ENCODE data around the gene UNC13B.
A peak's percentile ranks its signal among the peaks of the same experiment; 100 is the strongest.
"Not testable (repeated sequence)": the region's sequence is repeated elsewhere in the genome, so short reads cannot be mapped to it uniquely, and the experiment has no call there.

The UNC13B gene

DNA sequence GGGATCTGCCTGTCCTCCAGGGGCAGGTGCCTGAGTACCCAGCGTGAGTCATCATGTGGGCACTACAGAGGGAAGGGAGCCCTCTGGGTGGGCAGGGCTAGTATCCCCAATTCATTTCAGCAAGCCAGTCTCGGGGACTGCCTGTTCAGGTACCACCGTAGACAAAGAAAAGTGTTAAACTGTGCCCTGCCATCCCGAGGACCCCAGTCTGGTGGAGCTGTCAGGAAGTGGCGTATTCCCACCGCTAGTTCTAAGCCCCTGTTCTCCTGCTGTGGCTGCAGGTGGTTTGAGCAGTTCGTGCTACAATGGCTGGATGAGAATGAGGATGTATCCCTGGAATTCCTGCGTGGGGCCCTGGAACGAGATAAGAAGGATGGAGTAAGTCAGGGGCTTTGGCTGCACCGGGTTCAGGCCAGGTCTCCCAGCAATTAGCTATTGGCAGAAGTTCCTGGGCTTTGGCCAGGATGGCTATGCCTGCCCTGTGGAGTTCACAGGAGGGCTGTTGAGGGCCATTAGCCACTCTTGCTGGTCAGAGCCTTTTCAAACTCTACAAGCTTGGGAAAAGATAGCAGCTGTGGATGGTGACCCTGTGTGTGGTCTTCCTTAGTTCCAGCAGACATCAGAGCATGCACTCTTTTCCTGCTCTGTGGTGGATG lies 234.9 kb downstream of the UNC13B start:
- no peak for DNase-seq

DNA sequence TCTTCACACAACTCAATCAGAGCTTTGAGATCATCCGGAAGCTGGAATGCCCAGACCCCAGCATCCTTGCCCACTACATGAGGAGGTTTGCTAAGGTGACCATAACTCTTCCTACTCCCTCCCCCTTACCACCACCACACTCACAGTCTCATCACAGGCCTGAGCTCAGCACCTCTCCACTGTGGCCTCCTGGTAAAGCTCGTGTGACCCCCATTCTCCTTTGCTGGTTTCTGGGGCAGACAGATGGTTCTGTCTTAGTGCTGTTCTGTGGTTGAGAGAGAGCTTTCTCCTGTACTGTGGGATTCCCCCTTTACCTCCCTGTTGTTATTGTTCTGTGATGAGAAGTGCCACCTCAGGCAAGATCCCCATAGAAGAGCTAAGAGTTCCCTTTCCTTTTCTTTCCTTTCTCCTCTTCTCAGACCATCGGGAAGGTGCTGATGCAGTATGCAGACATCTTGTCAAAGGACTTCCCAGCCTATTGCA lies 235.4 kb downstream of the UNC13B start:
- no peak for DNase-seq

DNA sequence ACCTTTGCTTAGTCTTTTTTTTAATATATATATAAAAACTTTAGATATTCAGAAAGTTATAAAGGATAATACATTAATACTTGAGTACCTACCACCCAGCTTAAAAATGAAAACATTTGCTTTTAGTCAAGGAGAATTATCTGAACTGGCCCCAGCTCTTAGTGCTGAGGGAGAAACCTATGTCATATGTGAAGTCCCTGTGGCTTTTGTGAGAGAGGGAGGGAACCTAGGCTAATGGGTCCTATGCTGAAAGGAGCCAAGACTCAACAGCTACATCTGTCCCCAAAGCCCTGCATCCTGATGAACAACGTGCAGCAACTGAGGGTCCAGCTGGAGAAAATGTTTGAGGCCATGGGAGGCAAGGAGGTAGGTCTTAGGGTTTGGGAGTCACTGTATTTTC lies 236.1 kb downstream of the UNC13B start:
- DNase-seq, result no peak

DNA sequence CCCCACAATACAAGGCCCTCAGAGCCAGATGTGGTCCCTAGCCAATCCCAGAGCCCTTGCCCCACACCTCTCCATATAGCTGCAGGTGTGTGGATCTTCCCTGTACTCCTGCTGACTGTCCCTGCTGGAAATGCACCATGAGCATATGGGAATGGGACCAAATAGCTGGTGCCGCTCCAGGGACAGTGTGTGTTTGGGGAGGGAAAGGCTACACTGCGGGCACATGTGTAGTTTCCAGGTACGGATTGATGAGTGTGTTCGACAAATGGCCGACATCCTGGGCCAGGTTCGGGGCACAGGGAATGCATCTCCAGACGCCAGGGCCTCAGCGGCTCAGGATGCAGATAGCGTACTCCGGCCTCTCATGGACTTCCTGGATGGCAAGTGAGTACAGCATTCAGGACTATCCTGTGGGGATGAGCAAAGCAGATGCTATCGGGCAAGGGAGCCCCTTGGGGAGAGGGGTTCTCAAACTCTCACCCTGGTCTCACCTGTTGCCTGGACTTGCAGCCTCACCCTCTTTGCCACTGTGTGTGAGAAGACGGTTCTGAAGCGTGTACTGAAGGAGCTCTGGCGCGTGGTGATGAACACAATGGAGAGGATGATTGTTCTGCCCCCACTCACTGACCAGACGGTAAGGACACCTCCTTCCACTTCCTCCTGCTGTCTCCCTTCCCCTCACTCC lies 237.0 kb downstream of the UNC13B start:
- DNase-seq, result no peak

DNA sequence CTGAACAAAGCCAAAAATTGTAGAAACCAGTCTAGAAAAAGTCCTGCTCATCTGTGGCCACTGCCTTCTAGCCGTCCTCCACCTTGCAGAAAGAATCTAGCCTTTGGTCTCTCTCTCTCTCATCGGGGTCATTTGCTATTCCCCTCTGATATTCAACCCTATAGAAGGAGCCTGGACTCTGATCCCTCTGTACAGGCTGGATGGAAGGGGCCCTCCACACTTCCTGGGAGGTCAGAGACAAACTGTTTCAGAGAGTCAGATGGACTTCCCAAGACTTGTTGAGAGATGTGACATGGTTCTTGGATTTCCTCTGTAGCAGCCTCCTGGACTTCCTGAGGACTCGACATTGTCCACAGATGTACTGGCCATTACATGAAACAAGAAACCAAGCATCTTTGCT lies 243.1 kb downstream of the UNC13B start:
- DNase-seq, result no peak

DNA sequence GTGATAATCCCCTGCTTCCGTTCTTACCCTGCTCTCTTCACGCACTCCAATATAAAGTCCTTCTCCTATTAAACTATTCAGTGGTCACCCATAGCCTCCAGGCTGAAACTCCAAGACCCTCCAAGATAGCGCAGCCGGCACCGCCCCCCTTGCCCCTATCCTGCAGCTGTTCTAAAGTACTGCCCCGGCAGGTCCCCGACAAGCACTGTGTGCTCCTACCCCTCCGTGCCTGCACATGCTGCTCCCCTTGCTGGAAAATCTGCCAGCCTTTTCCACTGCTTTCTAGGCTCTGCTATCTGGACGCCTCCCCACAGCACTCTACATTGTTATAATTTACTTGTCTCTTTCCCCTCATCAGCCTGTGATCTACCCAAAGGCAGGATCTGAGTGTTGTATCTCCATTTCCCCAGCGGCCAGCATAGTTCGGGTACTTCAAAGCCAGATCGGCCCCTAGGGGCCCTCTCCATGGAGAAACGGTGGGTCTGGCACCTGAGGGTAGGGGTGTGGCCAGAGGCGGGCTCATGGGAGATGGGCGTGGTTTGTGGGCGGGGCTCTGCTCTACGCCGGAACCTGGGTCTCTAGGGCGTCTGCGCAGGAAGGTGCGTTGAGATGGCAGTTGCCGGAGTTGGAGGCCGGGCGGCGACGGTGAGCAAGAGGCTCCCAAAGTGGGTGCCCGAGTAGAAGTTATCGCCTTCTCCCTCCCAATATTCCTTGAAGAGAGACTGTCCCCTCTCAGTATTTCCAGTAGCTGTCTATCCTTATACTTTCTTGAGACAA lies 244.6 kb downstream of the UNC13B start:
- peak; percentile 66 for DNase-seq

DNA sequence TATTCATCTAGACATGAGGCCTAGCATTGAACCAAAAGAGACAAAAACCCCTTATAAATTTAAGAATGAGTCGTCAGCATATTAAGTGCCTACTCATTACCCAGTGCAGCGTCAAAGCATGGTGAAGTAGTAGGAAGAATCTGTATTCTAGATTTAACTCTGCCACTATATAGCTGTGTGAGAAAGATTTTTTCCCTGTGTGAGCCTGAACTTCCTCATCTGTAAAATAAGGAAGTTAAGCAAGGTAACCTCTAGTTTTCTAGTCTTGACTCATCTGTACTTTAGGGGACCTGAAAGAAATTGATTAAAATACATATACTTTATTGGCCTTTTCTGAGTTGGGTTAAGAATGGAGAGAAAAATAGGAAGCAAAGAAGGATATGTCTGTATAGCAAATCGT lies 246.0 kb downstream of the UNC13B start:
- no peak for DNase-seq

DNA sequence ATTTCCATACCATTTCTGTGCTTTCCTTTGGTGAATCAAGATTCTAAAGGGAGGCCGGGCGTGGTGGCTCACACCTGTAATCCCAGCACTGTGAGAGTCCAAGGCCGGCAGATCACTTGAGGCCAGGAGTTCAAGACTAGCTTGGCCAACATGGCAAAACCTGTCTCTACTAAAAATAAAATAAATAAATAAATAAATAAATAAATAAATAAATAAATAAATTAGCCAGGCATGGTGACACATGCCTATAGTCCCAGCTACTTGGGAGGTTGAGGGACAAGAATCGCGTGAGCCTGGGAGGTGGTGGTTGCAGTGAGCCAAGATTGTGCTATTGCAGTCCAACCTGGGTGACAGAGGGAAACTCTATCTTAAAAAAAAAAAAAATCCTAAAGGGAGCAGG lies 247.6 kb downstream of the UNC13B start:
- DNase-seq, result not testable (repeated sequence)

DNA sequence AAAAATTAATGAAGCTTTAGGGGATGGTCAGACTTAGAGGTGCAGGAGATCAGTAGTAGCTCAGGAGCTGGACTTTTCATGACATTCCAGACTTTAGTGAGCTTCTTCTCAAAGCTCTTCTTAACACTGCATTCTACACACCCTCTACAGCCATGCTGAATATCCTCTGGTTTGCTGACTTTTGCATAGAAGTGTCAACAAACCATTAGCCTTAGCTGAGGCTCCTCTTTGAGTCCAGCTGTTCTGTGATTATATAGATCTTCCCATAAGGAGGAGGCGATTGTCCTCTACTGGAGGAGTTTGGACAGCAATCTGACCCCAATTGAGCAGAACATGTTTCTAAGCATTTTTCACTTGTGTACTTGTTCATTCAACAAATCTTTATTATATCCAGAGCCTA lies 253.1 kb downstream of the UNC13B start:
- no peak for DNase-seq

DNA sequence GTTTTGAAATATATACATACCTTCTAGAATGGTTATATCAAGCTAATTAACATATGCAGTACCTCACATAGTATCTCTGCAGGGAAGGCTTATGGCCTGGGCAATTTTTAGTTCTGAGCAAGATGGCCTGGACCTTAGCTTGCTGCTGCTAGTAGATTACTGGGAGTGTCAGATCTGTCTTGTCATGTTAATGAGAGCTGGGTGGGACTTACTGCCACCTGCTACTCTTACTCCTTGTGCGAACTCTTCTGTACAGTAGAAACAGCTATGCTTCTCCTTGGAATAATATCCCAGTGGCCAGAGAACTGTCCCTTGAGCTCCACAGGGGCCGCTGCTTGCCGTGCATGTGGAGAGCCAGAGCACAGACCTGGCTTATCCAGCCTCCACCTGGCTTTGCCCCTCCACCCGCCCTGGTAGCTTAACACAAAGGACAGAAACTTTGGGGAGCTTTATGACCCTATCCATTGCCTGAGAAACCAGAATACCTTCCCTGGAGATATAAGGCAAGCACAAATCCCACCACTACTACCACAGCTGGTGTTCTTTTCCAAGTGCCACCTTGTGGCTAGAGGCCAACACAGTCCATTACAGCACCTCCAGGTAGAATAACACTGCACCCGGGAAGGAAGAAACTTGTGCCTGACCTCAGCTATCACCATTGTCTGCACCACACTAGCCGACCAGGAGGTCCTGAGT lies 253.7 kb downstream of the UNC13B start:
- DNase-seq, result no peak

DNA sequence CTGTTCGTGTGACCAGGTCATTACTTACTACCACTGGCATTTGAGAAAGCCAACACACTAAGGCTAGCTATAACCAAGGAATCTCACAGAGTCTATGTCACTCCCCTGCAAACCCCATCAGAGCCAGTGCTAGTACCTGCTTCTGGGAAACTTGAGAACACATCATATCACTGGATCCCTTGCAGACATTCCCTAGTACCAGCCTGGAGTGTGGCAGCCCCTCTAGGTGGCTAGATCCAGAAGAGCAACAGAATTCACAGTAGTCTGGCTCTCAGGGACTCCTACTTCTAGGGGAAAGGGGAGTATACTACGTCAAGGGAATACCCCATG lies 254.3 kb downstream of the UNC13B start:
- no peak for DNase-seq

DNA sequence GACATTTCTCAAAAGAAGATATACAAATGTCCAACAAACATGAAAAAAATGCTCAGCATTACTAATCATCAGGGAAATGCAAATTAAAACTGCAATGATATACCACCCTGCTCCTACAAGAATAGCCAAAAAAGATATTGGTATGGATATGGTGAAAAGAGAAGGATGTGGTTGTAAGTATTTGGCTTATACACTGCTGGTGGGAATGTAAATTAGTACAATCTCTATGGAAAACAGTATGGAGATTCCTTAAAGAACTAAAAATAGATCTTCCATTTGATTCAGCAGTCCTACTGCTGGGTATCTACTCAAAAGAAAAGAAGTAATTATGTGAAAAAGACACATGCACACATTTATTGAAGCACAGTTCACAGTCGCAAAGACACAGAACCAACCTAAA lies 260.5 kb downstream of the UNC13B start:
- no peak for DNase-seq

DNA sequence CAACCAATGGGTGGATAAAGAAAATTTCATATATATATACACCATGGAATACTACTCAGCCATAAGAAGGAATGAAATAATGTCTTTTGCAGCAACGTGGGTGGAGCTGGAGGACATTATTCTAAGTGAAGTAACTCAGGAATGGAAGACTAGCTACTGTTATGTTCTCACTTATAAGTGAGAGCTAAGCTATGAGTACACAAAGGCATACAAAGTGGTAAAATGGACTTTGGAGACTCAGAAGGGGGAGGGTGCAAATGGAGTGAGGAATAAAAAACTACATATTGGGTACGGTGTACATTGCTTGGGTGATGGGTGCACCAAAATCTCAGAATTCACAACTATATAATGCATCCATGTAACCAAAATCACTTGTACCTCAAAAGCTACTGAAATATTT lies 260.9 kb downstream of the UNC13B start:
- no peak for DNase-seq

DNA sequence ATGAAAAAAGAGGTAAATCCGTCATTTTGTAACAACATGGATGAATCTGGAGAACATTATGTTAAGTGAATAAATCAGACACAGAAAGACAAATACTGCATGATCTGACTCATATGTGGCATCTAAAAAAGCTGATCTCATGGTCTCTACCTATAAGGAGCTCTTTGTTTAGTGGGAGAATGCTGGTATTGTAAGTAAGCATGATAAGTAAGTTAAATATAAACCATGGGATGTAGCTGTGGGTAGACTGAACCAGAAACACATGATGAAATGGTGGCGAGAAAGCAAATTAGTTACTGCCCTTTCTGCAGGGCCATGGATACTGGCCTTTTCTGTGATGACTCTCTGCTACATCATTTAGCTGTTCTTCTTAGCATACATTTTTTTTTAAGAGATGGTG lies 261.7 kb downstream of the UNC13B start:
- DNase-seq, result no peak

DNA sequence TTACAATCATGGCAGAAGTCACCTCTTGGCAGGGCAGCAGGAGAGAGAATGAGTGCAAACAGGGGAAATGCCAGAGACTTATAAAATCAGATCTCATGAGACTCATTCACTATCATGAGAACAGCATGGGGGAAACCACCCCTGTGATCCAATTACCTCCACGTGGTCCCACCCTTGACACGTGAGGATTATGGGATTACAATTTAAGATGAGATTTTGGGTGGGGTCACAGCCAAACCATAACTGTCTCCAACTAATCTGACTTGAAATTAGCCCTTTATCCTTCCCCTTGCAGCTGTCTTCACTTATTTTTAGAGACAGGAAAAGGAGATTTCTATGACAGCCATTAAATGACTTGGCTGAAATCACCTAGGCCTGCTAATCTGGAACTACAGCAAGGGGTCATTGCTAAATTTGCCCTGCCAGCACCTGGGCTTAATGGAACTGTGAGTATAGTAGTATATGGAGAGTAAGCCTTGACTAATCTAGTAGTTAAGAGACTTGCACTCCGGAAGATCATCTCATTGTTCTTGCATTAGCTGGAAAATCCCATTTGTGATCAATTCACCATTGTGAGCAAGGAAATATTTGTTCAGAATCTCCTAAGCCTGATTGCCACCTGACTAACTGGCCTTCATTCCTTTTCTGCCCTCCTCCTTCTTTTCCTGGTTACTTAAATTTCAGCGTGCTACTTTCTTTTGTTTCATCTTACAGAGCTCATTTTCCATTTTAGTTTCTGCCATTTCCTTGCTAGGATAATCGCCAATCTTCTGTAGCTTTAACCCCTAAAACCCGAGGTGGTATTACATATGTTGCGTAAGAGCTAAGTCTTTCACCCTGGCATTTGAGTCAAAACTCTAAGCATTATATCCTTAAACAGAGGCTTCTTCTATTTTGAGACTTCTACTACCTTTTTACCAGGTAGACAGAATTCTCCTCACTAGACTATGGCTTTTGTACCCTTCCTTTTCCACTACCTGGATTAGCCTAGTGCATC lies 262.8 kb downstream of the UNC13B start:
- DNase-seq, result no peak

DNA sequence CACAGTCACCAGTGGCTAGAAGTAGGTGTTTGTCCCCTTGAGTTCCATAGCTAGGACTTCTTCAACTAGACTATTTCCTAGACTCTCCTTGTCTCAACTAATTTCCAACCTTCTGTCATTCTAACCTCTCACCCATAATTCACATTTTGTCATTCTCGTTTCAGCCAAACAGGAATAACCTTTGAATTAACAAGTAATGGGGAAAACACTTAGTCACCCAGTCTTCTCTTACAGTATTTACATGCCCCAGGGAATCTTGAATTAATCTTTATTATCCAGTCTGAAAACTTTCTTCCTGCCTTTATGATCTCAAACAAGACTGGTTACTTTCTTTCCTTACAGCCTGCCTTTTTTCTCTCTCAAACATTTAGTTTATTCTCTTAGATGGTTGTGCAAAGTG lies 264.8 kb downstream of the UNC13B start:
- no peak for DNase-seq

DNA sequence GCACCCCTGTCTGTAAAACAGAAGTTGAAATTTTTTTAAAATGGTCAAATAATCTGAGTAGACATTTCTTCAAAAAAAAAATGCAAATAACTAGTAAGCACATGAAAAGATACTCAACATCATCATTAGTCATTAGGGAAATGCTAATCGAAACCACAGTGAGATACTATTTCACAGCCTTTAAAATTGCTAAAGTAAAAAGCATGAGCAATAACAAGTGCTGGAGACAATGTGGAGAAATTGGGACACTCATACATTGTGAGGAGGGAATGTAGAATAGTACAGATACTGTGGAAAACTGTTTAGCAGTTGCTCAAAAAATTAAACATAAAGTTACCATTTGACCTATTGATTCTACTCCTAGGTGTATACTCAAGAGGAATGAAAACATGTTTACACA lies 269.7 kb downstream of the UNC13B start:
- no peak for DNase-seq

DNA sequence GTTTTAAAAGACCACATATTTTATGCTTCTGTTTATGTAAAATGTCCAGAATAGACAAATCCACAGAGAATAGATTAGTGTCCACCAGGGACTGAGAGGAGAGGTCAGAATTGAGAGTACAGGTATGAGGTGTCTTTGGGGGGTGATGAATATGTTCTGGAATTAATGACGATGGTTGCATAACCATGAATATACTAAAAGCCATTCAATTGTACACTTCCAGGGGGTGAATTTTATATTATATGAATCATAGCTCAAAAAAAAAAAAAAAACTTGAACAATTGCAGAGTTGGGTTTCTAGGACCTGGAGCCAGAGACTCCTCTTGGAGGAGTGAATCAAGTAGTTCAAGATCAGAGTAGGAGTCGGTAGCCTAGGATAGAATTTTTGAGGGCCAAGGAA lies 270.3 kb downstream of the UNC13B start:
- no peak for DNase-seq

DNA sequence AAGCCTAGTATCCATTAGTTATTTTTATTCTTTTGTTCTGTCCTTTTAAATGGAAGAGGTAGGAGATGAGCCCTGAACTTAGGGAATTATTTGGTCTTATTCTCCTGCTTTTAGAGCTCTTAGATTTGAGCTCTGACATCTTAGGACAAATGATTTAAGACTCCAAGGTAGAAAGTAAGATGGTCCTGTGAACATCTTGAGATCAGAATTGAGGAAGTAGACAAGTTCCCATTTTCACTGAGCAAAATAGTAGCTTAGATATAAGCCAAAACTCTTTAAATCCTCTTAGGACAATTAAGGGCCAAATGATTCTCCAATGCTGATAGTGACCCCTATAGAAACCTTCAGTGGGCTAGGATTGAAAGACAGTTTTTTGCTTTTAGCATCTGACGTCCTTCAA lies 275.1 kb downstream of the UNC13B start:
- no peak for DNase-seq

DNA sequence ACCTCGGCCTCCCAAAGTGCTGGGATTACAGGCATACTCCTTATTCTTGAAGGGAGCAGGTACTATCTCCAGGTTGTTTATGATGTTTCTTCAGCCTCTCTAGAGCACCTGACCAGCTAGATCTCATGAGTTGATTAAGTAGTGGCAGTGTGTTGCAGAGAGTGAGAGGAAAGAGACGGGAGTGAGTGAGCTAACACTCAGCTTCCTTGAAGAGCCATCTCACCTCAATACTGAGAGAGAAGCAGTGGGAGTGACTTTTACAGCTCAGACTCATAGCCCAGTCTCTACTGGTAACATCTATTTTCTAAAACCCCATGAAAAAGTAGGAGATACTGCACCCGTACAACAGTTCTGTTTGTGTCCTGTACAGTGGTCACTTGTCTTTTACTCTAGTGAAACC lies 284.2 kb downstream of the UNC13B start:
- no peak for DNase-seq

DNA sequence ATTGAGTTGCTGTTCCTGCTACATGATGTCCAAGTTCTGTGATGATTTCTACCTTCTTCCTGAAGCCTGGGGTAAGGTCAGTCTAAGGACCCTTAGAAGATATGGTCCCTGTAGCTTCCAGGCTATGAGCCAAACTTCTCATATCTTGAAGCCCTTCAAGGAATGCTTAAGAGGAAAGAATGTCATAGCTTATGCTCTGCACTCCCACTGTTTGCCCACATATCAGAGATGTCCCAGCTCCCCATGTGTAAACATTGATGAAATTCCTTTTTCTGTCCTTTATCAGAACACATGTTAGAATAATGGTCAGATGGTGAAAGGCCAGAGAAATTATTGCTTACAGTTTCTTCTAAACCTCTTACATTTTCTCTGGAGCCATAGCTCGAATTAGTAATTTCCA lies 286.7 kb downstream of the UNC13B start:
- no peak for DNase-seq

DNA sequence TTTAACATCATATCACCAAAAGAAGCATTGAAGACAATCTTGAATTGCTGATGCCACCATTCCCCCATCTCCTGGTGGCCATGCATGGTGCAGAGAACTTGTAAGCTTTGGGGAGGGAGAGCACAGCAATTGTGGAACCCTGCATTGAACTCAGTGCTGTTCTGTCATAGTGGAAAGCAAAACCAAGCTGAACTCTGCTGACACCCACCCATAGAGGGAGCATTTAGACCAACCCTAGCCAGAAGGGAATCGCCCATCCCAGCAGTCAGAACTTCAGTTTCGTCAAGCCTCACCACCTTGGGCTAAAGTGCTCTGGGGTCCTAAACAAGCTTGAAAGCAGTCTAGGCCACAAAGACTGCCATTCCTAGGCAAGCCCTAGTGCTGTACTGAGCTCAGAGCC lies 290.7 kb downstream of the UNC13B start:
- no peak for DNase-seq
